HEK293 (cell line): ENCODE data around the gene FOXP3.

Source experiments
- MYNN ChIP-seq: fragments of 450-650 bp; formaldehyde crosslinking; IDR thresholded peaks from 2 replicates; pipeline ENCODE4 v1.5.1; 2016; ENCODE audit warnings: missing biosample characterization, missing genetic modification characterization, borderline replicate concordance
- PRDM4 ChIP-seq: fragments of 450-650 bp; formaldehyde crosslinking; IDR thresholded peaks from 2 replicates; pipeline ENCODE4 v1.5.1; 2017; ENCODE audit warnings: missing biosample characterization, missing genetic modification characterization
- REST ChIP-seq: fragments of 450-650 bp; formaldehyde crosslinking; IDR thresholded peaks from 2 replicates; pipeline ENCODE4 v1.5.1; 2016; ENCODE audit warnings: missing biosample characterization, missing genetic modification characterization
- YY1 ChIP-seq: fragments of 450-650 bp; formaldehyde crosslinking; IDR thresholded peaks from 2 replicates; pipeline ENCODE4 v1.5.1; 2018; ENCODE audit warnings: missing biosample characterization, missing genetic modification characterization
- ZNF274 ChIP-seq, 2 experiments: fragments of 200-500 bp in 1 of 2; fragments of 450-650 bp in 1 of 2; sonication (Bioruptor generic) in 1 of 2; formaldehyde crosslinking in 1 of 2; IDR thresholded peaks; 2 replicates each; pipeline versions ENCODE4 v1.5.1 to v1.6.1; 2014 to 2016; ENCODE audit warnings: borderline replicate concordance in 1 of 2, inconsistent platforms in 1 of 2, low read length in 1 of 2, missing biosample characterization in 1 of 2, missing genetic modification characterization in 1 of 2
- ZNF280D ChIP-seq: fragments of 450-650 bp; formaldehyde crosslinking; IDR thresholded peaks from 2 replicates; pipeline ENCODE4 v1.5.1; 2016; ENCODE audit warnings: missing biosample characterization, missing genetic modification characterization
- ZNF473 ChIP-seq: fragments of 450-650 bp; formaldehyde crosslinking; IDR thresholded peaks from 2 replicates; pipeline ENCODE4 v1.5.1; 2017; ENCODE audit warnings: missing biosample characterization, missing genetic modification characterization
- ZNF600 ChIP-seq: fragments of 450-650 bp; formaldehyde crosslinking; IDR thresholded peaks from 2 replicates; pipeline ENCODE4 v1.5.1; 2016; ENCODE audit warnings: missing biosample characterization, missing genetic modification characterization
- TF ChIP-seq, protein P1 (sequence below): fragments of 450-650 bp; formaldehyde crosslinking; IDR thresholded peaks from 2 replicates; pipeline ENCODE4 v1.5.1; 2016; ENCODE audit warnings: missing biosample characterization, missing genetic modification characterization
- TF ChIP-seq, protein P2 (sequence below): fragments of 450-650 bp; formaldehyde crosslinking; IDR thresholded peaks from 2 replicates; pipeline ENCODE4 v1.5.1; 2016; ENCODE audit warnings: missing biosample characterization, missing genetic modification characterization, low read depth

DNA sequence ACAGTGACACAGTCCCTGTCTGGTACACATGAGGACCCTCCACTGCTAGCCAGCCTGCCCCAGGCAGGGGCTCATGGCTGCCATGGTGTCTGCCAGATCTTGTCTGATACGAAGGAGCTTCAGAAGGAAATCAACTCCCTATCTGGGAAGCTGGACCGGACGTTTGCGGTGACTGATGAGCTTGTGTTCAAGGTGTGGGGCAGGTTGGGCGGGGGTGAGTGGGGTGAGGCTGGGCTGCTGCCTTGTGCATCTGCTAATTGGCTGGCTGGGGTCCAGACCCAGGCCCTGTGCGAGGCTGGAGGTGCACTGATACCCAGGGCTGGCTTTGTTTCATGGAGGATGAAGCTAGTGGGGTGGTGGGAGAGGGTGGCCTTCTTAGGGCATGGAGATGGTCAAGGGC is 15.4 kb downstream of the FOXP3 start:
- no peak for TF ChIP-seq ZNF274 (IDR thresholded peaks at IDR 0.05; ENCODE audit: low read length)
- TF ChIP-seq ZNF274 (tag by site-specific recombination; IDR thresholded peaks at IDR 0.05; ENCODE audit: borderline replicate concordance) = no peak
- no peak for TF ChIP-seq REST (tag by site-specific recombination)
- TF ChIP-seq, protein P1, sequence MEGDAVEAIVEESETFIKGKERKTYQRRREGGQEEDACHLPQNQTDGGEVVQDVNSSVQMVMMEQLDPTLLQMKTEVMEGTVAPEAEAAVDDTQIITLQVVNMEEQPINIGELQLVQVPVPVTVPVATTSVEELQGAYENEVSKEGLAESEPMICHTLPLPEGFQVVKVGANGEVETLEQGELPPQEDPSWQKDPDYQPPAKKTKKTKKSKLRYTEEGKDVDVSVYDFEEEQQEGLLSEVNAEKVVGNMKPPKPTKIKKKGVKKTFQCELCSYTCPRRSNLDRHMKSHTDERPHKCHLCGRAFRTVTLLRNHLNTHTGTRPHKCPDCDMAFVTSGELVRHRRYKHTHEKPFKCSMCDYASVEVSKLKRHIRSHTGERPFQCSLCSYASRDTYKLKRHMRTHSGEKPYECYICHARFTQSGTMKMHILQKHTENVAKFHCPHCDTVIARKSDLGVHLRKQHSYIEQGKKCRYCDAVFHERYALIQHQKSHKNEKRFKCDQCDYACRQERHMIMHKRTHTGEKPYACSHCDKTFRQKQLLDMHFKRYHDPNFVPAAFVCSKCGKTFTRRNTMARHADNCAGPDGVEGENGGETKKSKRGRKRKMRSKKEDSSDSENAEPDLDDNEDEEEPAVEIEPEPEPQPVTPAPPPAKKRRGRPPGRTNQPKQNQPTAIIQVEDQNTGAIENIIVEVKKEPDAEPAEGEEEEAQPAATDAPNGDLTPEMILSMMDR = no peak
- TF ChIP-seq ZNF473 = no peak
- no peak for TF ChIP-seq ZNF600 (tag by site-specific recombination)
- TF ChIP-seq, protein P2, sequence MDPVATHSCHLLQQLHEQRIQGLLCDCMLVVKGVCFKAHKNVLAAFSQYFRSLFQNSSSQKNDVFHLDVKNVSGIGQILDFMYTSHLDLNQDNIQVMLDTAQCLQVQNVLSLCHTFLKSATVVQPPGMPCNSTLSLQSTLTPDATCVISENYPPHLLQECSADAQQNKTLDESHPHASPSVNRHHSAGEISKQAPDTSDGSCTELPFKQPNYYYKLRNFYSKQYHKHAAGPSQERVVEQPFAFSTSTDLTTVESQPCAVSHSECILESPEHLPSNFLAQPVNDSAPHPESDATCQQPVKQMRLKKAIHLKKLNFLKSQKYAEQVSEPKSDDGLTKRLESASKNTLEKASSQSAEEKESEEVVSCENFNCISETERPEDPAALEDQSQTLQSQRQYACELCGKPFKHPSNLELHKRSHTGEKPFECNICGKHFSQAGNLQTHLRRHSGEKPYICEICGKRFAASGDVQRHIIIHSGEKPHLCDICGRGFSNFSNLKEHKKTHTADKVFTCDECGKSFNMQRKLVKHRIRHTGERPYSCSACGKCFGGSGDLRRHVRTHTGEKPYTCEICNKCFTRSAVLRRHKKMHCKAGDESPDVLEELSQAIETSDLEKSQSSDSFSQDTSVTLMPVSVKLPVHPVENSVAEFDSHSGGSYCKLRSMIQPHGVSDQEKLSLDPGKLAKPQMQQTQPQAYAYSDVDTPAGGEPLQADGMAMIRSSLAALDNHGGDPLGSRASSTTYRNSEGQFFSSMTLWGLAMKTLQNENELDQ (tag by site-specific recombination) = no peak
- TF ChIP-seq ZNF280D (tag by site-specific recombination) = no peak
- no peak for TF ChIP-seq MYNN (tag by site-specific recombination)
- TF ChIP-seq PRDM4 (tag by site-specific recombination) = no peak
- TF ChIP-seq YY1 = no peak
